Thymus (tissue), 14 donors: ENCODE measurements around the gene GCGR. TPM values are rescaled to one million over a fixed set of nuclear protein-coding genes. Genes with fewer than 3 reads are reported as not detected.

Experiments
- DNase-seq, 9 donors: peaks; one replicate each; pipeline ENCODE4 v3.0.0-alpha.2; 2013; ENCODE audit warnings: low spot score in 9 of 9, low read depth in 6 of 9, missing footprints in 1 of 9
- H3K27ac ChIP-seq, 2 donors: one replicate each; pipeline ENCODE4 v1.5.1; 2013; ENCODE audit warnings: control low read depth in 1 of 2, low read depth in 1 of 2, low read length in 1 of 2, mild to moderate bottlenecking in 1 of 2, moderate library complexity in 1 of 2
- H3K27me3 ChIP-seq, 2 donors: one replicate each; pipeline ENCODE4 v1.5.1; 2013; ENCODE audit warnings: low read length in 1 of 2; ENCODE audit not compliant: control insufficient read depth in 2 of 2, insufficient read depth in 1 of 2
- H3K36me3 ChIP-seq, 2 donors: one replicate each; pipeline ENCODE4 v1.5.1; 2013; ENCODE audit warnings: low read length in 1 of 2, mild to moderate bottlenecking in 1 of 2, moderate library complexity in 1 of 2; ENCODE audit not compliant: control insufficient read depth in 2 of 2, insufficient read depth in 2 of 2
- H3K4me1 ChIP-seq, 2 donors: one replicate each; pipeline ENCODE4 v1.5.1; 2013; ENCODE audit warnings: low read length in 2 of 2; ENCODE audit not compliant: control insufficient read depth in 2 of 2, insufficient read depth in 2 of 2
- H3K4me3 ChIP-seq, 2 donors: one replicate each; pipeline ENCODE4 v1.5.1; 2013; ENCODE audit warnings: low read length in 2 of 2, control low read depth in 1 of 2, mild to moderate bottlenecking in 1 of 2
- H3K9me3 ChIP-seq, 2 donors: one replicate each; pipeline ENCODE4 v1.5.1; 2013; ENCODE audit warnings: low read length in 1 of 2, mild to moderate bottlenecking in 1 of 2; ENCODE audit not compliant: control insufficient read depth in 2 of 2, insufficient read depth in 1 of 2
- WGBS: extraction: QIAGEN DNeasy Blood & Tissue Kit; methylation state at CpG from one replicate; pipeline ENCODE4 v1.1.7; 2013; 5-methylcytosine and 5-hydroxymethylcytosine counted together
- long read RNA-seq, 10 donors: transcript quantifications; one replicate each; lab custom pipeline, GENCODE V29; 2026
- polyA plus RNA-seq: library from polyadenylated mRNA; stranded (reverse); fragments of 200-250 nt; gene quantifications from one replicate; pipeline ENCODE4 v1.2.3, GENCODE V29; 2013
- total RNA-seq: library from RNA; stranded (reverse); fragments of 120-200 nt; gene quantifications from one replicate; pipeline ENCODE4 v1.2.4, GENCODE V29; 2013
- donor health status: healthy.

Gene GCGR
- total RNA-seq = 0.05 TPM
- polyA plus RNA-seq = 0.80 TPM
- long read RNA-seq, donor 1 = 0 reads
- long read RNA-seq, donor 2 = 0 reads
- long read RNA-seq, donor 3 = 0 reads
- long read RNA-seq, donor 4 = 0 reads
- long read RNA-seq, donor 5, partial matches to known transcripts = 0 of 1 reads
- long read RNA-seq, donor 5, other reads (novel, unspliced or antisense) = 0 of 1 reads
- long read RNA-seq, donor 6 = 0 reads
- long read RNA-seq, donor 7 = 0 reads
- long read RNA-seq, donor 8 = 0 reads
- long read RNA-seq, donor 9 = 0 reads
- long read RNA-seq, donor 10 = 0 reads

DNA sequence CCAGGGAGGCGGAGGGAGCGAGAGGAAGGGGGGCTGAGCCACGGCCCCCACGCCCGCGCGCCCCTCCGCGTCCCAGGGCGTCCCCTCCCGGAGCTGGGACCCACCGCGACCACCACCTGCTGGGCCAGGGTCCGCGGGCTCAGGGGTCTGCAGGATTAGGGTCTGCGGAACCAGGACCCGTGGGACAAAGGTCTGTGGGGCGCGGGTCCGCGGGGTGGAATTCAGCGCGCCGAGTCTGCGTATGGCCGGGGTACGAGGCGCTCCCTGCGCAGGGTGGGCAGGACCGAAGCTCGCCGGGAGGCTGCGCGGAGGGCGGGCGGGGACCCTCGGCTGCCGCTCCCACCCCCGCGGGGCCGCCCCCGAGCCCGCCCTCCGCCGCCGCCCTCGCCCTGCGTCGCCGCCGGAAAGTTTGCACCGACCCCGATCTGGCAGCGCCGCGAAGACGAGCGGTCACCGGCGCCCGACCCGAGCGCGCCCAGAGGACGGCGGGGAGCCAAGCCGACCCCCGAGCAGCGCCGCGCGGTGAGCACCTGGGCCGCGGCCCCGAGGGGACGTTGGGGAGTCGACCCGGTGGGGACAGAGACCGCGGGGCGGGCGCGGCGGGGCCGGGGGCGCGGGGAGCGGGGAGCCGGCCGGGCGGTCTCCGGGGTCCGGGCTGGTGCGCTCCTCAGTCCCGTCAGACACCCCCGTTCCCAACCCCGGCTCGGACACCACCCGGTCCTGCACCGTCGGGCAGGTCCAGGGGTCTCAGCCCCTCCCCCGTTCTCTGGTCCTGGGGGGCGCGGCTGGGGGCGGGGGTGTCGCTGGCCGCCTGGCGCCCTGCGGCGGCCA, at the start of gene GCGR:
Gene GCGR (plus strand): TSS at position 423 of the 831 bp plus-strand sequence. CDS start 4,869 bp downstream, outside the sequence.
- H3K4me1 ChIP-seq = no peaks in the 10 kb centered on the region
- no peaks in the 10 kb centered on the region for H3K36me3 ChIP-seq
- H3K27ac ChIP-seq = no peak within 1 kb of the TSS
- no peak for DNase-seq
- H3K4me3 ChIP-seq = no peak within 1 kb of the TSS
- H3K9me3 ChIP-seq = peaks cover 0 to 1% of the 10 kb centered on the region in 2 donors
- WGBS = 3% methylated on average over 110 of the region's 110 CpGs
- peaks cover 60 to 85% of the 10 kb centered on the region in 2 donors for H3K27me3 ChIP-seq

DNA sequence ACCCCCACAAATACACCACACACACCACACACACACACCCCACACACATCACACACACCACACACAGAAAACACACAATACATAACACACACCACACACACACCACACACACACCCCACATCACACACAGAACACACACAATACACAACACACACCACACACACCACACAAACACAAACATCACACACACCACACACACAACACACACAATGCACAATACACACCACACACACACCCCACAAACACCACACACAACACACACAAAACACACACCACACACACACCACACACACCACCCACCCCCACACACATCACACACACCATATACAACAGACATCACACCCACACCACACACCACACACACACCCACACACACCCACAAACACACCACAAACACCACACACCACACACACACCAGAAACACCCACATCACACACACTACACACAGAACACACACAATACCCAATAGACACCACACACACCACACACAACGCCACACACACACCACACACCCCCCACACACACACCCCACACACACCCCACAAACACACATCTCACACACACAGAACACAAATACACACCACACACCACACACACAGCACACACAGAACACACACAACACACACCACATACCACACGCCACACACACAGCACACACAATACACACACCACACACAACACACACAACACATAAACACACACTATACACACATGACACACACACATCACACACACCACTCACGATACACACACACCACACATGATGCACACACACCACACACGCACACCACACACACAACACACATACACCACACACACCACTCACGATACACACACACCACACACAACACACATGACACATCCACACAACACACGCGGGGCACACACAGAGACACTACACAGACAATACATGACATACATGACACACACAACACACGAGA, 11.0 kb upstream of the GCGR start:
- WGBS = 95% methylated on average over 8 of the region's 8 CpGs
- H3K36me3 ChIP-seq = no peaks in the 10 kb centered on the region
- peaks cover 0 to 16% of the 10 kb centered on the region in 2 donors for H3K27me3 ChIP-seq
- H3K4me3 ChIP-seq = no peak overlapping the region
- H3K27ac ChIP-seq = no peak overlapping the region
- no peak for DNase-seq
- no peaks in the 10 kb centered on the region for H3K4me1 ChIP-seq
- H3K9me3 ChIP-seq = no peaks in the 10 kb centered on the region

DNA sequence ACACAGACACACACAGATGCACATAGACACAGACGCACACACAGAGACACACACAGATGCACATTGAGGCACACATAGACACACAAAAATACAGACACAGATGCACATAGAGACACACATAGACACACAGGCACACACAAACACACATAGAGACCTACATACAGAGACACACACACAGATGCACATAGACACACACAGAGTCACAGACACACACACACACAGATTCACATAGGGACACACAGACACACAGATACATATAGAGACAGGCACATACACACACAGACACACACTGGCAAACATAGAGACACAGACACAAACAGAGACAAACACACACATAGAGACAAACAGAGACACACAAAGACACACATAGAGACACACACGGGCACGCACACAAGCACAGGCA, 9.9 kb upstream of the GCGR start:
- no peak for DNase-seq
- H3K4me1 ChIP-seq = no peaks in the 10 kb centered on the region
- WGBS = 95% methylated on average over 3 of the region's 3 CpGs

DNA sequence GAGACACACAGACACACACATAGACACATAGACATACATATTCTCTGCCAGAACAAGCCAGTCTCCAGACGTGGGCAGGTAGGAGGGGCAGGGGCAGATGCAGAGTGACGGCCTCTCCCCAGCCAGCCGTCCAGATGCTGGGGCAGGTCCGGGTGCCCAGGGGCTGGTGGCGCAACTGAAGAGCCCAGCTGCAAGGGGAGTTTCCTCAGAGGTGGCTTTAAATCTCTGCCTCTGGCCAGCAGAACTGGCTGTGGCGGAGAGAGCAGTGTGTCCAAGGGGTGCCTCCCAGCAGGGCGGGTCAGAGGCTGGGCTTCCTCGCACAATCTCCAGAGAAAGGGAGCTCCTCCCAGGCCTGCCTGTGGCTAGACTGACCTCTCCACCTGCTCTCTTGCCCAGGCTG, 9.4 kb upstream of the GCGR start:
- H3K4me1 ChIP-seq = no peaks in the 10 kb centered on the region
- DNase-seq = no peak
- peaks cover 0 to 16% of the 10 kb centered on the region in 2 donors for H3K27me3 ChIP-seq
- H3K27ac ChIP-seq = no peak overlapping the region
- H3K9me3 ChIP-seq = no peaks in the 10 kb centered on the region
- WGBS = 72% methylated on average over 8 of the region's 8 CpGs
- no peak overlapping the region for H3K4me3 ChIP-seq
- no peaks in the 10 kb centered on the region for H3K36me3 ChIP-seq

More for the DNA sequence above, 9.9 kb upstream of the GCGR start:
- Histone ChIP-seq H3K27ac (no peak overlapping the region), H3K9me3 (no peaks in the 10 kb centered on the region), H3K36me3 (no peaks in the 10 kb centered on the region), H3K27me3 (peaks cover 0 to 16% of the 10 kb centered on the region in 2 donors), H3K4me3 (no peak overlapping the region)

DNA sequence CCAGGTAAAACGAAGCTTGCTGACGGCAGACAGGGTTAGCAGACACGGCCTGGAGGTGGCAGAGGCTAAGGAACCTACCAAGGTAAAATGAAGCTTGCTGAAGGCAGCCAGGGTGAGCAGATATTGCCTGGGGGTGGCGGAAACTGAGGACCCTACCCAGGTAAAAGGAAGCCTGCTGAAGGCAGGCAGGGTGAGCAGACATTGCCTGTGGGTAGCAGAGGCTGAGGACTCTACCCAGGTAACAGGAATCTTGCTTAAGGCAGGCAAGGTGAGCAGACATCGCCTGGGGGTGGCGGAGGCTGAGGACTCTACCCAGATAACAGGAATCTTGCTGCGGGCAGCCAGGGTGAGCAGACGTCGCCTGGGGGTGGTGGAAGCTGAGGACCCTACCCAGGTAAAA, 2.6 kb upstream of the GCGR start:
- Histone ChIP-seq H3K9me3 (peaks cover 0 to 1% of the 10 kb centered on the region in 2 donors), H3K4me3 (no peak overlapping the region), H3K27ac (no peak overlapping the region), H3K36me3 (no peaks in the 10 kb centered on the region), H3K4me1 (no peaks in the 10 kb centered on the region), H3K27me3 (peaks cover 48 to 61% of the 10 kb centered on the region in 2 donors)
- DNase-seq = no peak
- 92% methylated on average over 9 of the region's 9 CpGs for WGBS

DNA sequence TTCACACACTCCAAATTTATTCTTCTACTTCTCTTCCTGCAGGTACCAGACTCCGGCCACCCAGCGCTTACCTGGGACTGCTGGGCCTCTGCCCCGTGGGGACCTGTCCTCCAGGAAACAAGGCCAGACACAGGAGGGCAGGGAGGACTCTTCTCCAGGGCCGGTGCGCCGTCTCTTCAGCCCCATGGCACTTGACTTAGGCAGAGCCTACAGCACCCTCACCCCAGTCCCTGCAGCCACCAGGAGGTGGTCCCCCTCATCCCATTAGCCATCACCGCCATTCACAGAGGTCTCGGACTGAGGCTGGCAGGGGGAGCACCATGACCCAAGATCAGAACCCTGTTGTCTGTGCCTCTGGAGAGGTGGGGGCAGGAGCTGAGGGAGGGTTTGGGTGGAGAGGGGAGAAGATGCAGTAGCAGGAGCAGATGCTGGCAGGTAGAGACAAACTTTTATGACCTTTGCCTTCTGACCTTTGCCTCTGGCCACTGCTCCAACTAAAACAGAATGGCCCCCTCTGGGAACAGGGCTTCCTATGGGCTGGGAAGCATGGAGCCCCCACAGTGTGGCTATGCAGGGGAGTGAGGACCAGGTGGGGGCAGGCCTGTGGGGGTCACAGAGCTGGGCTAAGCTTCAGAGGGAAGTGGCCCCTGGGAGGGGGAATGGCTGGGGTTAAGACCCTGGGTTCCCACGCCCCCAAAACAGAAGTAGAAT, 1.7 kb upstream of the GCGR start:
- H3K4me3 ChIP-seq = no peak overlapping the region
- no peaks in the 10 kb centered on the region for H3K4me1 ChIP-seq
- no peaks in the 10 kb centered on the region for H3K36me3 ChIP-seq
- H3K9me3 ChIP-seq = peaks cover 0 to 1% of the 10 kb centered on the region in 2 donors
- WGBS = 85% methylated on average over 9 of the region's 9 CpGs
- peaks cover 56 to 69% of the 10 kb centered on the region in 2 donors for H3K27me3 ChIP-seq
- no peak overlapping the region for H3K27ac ChIP-seq
- no peak for DNase-seq

DNA sequence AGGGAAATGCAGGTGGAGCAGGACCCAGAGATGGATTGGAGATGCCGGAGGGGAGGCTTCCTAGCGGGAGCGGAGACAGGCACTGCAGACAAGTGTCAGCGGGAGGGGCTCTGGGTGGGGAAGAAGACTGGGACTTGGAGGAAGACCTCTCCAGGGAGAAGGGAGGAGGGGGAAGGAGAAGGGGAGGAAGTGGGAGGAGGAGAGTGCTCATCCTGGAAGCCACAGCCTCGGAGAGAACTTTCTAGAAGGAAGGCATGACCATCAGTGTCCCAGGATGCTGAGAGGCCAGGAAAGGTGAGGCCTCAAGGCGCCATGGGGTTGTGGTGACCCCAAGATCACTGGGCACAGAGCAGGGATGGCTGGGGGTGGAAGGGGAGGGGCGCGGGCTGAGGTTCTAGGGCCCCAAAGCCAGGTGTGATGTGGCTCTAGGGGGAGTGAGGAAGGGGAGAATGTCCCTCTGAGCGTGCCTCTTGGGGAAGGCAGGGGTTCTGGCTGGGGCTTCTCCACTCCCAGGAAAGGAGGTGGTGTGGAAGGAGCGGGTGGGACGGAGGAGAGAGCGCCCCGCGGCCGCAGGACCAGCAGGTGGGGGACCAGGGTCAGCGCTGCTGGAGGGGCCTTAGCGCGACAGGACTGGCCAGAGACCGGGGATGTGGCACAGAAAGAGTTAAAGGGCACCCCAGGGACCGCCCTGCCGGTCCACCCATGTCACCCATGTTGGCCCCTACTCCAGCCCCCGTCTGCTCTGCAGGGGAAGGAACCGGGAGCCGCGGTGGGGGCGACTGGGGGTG, 900 bp upstream of the GCGR start:
- Histone ChIP-seq H3K36me3 (no peaks in the 10 kb centered on the region), H3K27ac (no peak overlapping the region), H3K4me3 (no peak overlapping the region), H3K4me1 (no peaks in the 10 kb centered on the region), H3K27me3 (peaks cover 60 to 78% of the 10 kb centered on the region in 2 donors), H3K9me3 (peaks cover 0 to 1% of the 10 kb centered on the region in 2 donors)
- 38% methylated on average over 26 of the region's 26 CpGs for WGBS
- DNase-seq = no peak
